Lower lobe of right lung (tissue), 2 donors: ENCODE results near the gene STK35. TPM values are rescaled to one million over a fixed set of nuclear protein-coding genes. Genes with fewer than 3 reads are reported as not detected.
A peak's percentile ranks its signal among the peaks of the same experiment; 100 is the strongest.

ENCODE experiments used
- ATAC-seq, 2 donors: fragments of 200-7000 bp; cut with Tn5 transposase; one replicate each; pipeline ENCODE4 v1.9.1; 2020 to 2022; ENCODE audit warnings: mild to moderate bottlenecking in 2 of 2, moderate library complexity in 2 of 2
- DNase-seq: peaks from one replicate; pipeline ENCODE4 v3.0.0-alpha.2; 2020
- H3K27ac ChIP-seq: fragments of 200-600 bp; one replicate; pipeline ENCODE4 v1.8.0; 2022
- H3K27me3 ChIP-seq: fragments of 200-600 bp; one replicate; pipeline ENCODE4 v1.8.0; 2022; ENCODE audit warnings: low read depth
- H3K36me3 ChIP-seq: fragments of 200-600 bp; one replicate; pipeline ENCODE4 v1.8.0; 2022; ENCODE audit warnings: mild to moderate bottlenecking
- H3K4me1 ChIP-seq: fragments of 200-600 bp; one replicate; pipeline ENCODE4 v1.8.0; 2022
- H3K4me3 ChIP-seq: fragments of 200-600 bp; one replicate; pipeline ENCODE4 v1.8.0; 2022; ENCODE audit warnings: mild to moderate bottlenecking
- H3K9me3 ChIP-seq: fragments of 200-600 bp; one replicate; pipeline ENCODE4 v1.8.0; 2022
- intact Hi-C: fragments of 100-400 bp; cut with DNase I; formaldehyde crosslinking; loops from one replicate; pipeline ENCODE4 v1.11.0; 2022
- total RNA-seq: library from RNA; stranded (reverse); fragmentation: NEBNext Ultra II Directional; extraction: Animal tissue kit (Norgen Biotek cat#: 25700); gene quantifications from one replicate; pipeline ENCODE4 v1.2.1, GENCODE V29; 2021
- TF ChIP-seq, protein P1 (sequence below): fragments of 200-600 bp; IDR thresholded peaks from one replicate; pipeline ENCODE4 v1.8.0; 2022; ENCODE audit warnings: antibody characterized with exemption, mild to moderate bottlenecking
- donor health status: DM: no; HTN: yes; CAD: no; lungs with severe emphysema.

Gene STK35
- total RNA-seq, 1 donor from 2014 or later = 13.9 TPM

DNA sequence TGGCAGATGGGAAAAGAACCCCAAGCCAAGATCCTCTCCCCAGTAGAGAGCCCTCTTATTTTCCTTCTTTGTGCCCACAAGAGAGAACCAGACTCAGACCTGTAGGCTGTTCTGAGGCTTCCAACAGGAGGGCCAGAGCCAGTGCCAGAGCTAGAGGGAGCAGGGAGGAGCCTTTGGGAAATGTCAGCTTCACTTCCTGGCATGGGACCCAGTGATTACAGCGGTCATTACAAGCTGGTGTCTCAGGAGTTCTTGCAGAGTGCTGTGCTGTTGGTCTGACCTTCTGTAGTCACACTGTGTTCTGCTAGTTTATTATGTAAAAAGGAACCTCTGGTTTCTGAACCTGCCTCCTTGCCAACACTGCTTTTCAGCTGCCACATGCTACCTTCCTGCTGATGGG, 38.9 kb downstream of the STK35 start:
- DNase-seq (no peak), ATAC-seq (peak; percentile 55 to 62)
- H3K36me3 ChIP-seq = peaks cover 16% of the 10 kb centered on the region
- H3K4me3 ChIP-seq = no peak overlapping the region
- intact Hi-C loops = no loop called here
- H3K4me1 ChIP-seq = peaks cover 23% of the 10 kb centered on the region
- H3K9me3 ChIP-seq = no peaks in the 10 kb centered on the region
- TF ChIP-seq, protein P1, sequence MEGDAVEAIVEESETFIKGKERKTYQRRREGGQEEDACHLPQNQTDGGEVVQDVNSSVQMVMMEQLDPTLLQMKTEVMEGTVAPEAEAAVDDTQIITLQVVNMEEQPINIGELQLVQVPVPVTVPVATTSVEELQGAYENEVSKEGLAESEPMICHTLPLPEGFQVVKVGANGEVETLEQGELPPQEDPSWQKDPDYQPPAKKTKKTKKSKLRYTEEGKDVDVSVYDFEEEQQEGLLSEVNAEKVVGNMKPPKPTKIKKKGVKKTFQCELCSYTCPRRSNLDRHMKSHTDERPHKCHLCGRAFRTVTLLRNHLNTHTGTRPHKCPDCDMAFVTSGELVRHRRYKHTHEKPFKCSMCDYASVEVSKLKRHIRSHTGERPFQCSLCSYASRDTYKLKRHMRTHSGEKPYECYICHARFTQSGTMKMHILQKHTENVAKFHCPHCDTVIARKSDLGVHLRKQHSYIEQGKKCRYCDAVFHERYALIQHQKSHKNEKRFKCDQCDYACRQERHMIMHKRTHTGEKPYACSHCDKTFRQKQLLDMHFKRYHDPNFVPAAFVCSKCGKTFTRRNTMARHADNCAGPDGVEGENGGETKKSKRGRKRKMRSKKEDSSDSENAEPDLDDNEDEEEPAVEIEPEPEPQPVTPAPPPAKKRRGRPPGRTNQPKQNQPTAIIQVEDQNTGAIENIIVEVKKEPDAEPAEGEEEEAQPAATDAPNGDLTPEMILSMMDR = no peak
- H3K27me3 ChIP-seq = no peaks in the 10 kb centered on the region
- H3K27ac ChIP-seq = peak overlapping the region; percentile 14

DNA sequence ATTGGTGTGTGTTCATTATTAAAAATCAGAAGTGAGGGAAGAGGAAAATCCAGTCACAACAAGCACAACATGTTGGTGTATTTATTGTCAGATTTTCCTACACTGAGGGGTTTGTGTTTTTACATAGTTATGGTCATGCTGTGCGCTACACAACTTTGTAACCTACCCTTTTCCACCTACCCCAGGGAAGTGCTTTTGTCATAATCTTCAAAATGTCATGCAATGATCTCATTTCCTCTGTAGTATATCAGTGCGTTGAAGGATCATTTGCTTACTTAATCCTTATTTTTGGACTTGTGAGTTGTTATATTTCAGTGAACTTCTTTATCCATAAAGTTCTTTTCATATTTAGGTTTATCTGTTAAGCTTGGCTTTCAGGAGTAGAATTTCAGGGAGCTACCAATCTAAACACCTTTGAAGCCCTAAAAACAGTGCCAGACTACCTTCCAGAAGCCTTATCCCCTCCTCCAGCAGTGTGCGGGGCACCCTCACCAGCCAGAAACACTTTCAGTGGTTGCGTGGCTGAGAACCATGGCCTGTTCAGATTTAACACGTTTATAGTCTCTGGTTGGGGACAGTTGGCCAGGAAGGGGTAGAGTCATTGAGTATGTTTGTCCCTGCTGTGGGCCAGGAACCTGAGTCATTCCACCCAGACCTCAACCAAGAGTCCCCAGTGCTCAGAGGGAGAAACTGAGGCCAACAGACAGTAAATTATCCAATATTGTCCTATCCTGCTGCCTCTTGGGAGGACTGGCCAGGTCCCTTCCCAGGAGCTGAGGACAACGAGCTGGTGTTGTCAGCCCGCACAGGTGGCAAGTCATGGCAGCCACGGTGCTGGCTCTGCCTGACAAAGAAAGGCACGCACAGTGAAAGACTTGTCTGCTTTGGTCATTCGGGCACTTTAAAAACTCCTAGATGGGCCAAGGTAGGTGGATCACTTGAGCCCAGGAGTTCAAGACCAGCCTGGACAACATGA, 40.3 kb downstream of the STK35 start:
- Histone ChIP-seq H3K27me3 (no peaks in the 10 kb centered on the region), H3K4me3 (no peak overlapping the region), H3K36me3 (peaks cover 28% of the 10 kb centered on the region), H3K4me1 (peaks cover 23% of the 10 kb centered on the region), H3K9me3 (no peaks in the 10 kb centered on the region), H3K27ac (no peak overlapping the region)
- intact Hi-C loops = no loop called here
- TF ChIP-seq, protein P1 = no peak
- ATAC-seq = no peak
- no peak for DNase-seq

DNA sequence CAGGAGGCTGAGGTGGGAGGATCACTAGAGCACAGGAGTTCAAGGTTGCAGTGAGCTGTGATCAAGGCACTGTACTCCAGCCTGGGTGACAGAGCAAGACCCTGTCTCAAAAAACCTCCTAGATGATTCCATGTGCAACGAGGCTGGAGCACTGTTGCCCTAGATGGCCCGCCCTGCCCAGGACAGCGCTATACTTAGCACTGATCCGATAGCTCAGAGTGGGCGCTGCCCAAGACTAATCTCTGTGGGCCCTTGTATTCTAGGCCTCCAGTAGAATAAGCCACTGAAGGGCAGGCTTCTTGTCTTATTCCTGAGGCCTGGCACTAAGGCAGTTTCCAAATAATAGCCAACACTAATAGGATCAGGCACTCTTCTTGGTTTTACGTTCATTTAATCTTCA, 41.0 kb downstream of the STK35 start:
- no peak overlapping the region for H3K27ac ChIP-seq
- TF ChIP-seq, protein P1 = no peak
- no peak for DNase-seq
- peaks cover 23% of the 10 kb centered on the region for H3K4me1 ChIP-seq
- no peak overlapping the region for H3K4me3 ChIP-seq
- no peaks in the 10 kb centered on the region for H3K9me3 ChIP-seq
- ATAC-seq = no peak
- peaks cover 36% of the 10 kb centered on the region for H3K36me3 ChIP-seq
- no peaks in the 10 kb centered on the region for H3K27me3 ChIP-seq
- intact Hi-C loops = no loop called here

DNA sequence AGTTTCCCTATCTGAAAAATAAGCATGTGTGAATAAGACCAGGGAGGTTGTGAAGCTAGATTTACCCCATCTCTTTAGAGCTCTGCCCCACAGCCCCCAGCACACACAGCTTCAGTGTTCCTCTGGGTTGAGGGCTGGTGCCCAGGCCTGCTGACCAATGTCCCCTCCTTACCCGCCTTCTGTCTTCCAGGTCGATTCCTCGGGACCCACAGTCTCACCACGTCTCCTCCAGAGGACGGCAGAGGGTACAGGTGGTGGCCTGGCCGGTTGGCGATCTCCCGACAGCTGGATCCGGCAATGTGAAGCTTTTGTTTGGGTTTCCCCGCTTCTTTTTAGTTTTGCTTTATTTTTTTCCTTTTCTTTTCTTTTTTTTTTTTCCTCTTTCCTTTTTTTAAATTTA, 42.0 kb downstream of the STK35 start:
- Histone ChIP-seq H3K4me3 (no peak overlapping the region), H3K27me3 (no peaks in the 10 kb centered on the region), H3K9me3 (no peaks in the 10 kb centered on the region), H3K36me3 (peaks cover 45% of the 10 kb centered on the region), H3K4me1 (peaks cover 23% of the 10 kb centered on the region), H3K27ac (no peak overlapping the region)
- TF ChIP-seq, protein P1 = no peak
- ATAC-seq (no peak), DNase-seq (no peak)
- intact Hi-C loops = no loop called here

DNA sequence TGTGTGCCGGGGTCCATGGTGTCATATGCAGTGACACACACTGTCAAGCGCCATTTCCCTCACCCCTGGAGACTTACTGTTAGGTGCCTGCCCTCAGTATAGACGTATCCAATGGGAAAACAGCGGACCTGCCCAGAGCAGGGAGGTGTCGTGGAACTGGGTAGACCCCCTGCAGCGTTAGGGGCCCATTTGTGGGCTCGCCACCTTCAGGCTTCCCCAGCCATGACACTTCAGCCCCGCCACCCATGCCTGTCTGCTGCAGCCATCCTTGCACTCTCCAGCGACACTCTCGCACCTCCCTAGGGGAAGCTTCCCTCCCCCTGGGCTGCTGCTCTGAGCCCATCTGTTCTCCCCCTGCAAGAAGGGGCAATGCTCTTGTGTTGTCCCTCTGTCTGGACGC, 43.2 kb downstream of the STK35 start:
- Histone ChIP-seq H3K27ac (no peak overlapping the region), H3K27me3 (no peaks in the 10 kb centered on the region), H3K36me3 (peaks cover 54% of the 10 kb centered on the region), H3K4me3 (no peak overlapping the region), H3K4me1 (peaks cover 21% of the 10 kb centered on the region), H3K9me3 (no peaks in the 10 kb centered on the region)
- intact Hi-C loops = no loop called here
- TF ChIP-seq, protein P1 = no peak
- no peak for ATAC-seq
- no peak for DNase-seq
